Uterus (tissue), 2 donors: ENCODE measurements around the gene CGNL1.

Source experiments
- CTCF ChIP-seq, 4 experiments: fragments of 200-600 bp in 2 of 4; fragments of 450-650 bp in 2 of 4; sonication (generic) in 2 of 4; IDR thresholded peaks; one replicate each; pipeline ENCODE4 v1.5.1; 2016 to 2019; ENCODE audit warnings: antibody characterized with exemption in 4 of 4, mild to moderate bottlenecking in 2 of 4, moderate library complexity in 1 of 4
- POLR2A ChIP-seq, 2 donors: fragments of 450-650 bp; IDR thresholded peaks; one replicate each; pipeline ENCODE4 v1.6.1; 2016; ENCODE audit warnings: antibody characterized with exemption in 2 of 2, mild to moderate bottlenecking in 1 of 2, moderate library complexity in 1 of 2

DNA sequence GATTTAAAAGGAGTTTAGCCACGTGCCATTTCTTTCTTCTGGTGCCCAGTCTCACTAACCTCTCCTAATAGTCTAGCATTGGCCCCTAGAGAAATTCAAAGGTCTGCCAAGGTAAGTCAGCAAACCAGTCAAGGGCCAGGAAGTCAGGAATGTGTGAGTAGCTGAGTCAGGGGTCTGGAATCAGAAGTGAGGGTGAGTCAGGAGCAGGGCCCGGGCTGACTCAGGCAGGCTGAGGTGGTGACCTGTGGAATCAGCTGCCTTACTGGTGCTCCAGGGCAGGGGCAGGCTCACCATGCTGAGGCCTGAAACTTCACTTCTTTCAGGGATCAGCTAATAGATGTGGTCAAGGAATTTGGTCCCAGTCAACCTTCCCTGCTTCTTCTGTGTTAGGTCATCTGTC lies 109.6 kb downstream of the CGNL1 start:
- TF ChIP-seq CTCF (IDR thresholded peaks at IDR 0.05) (no peak), POLR2A (IDR thresholded peaks at IDR 0.05) (no peak)
